Hepatocyte (in vitro differentiated cells): ENCODE measurements around the gene RAF1.

Experiments
- CTCF ChIP-seq: fragments of 200-600 bp; sonication (generic); IDR thresholded peaks from 2 replicates; pipeline ENCODE4 v1.5.1; 2016; ENCODE audit warnings: antibody characterized with exemption, mild to moderate bottlenecking; ENCODE audit not compliant: poor library complexity
- EZH2phosphoT487 ChIP-seq: fragments of 200-600 bp; sonication (generic); IDR thresholded peaks from one replicate; pipeline ENCODE4 v1.6.1; 2018; ENCODE audit warnings: antibody characterized with exemption, mild to moderate bottlenecking, low read depth, moderate library complexity; ENCODE audit not compliant: unreplicated experiment, severe bottlenecking

DNA sequence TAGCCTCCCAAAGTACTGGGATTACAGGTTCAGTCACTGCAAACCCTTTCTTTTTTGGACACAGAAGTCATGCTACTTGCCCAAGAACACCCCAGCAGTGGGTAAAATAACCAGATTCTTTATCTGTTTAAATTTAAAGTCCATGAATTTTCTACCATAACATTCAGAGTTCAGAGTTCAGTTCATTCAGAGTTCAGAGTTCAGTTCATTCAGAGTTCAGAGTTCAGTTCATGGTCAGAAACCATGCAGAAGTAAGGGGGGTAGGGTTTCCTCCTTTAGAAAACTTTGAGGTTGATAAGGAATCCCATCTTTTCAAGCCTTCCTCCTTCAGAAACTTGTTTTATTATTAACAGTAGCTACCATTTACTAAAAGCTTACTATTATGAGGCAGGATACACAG is 43.2 kb downstream of the RAF1 start:
- TF ChIP-seq CTCF (no peak), EZH2phosphoT487 (no peak)
